Activated CD8-positive, alpha-beta memory T cell treated with anti-CD3 and anti-CD28 coated beads, Interleukin-2, amount 50 U/mL, for 24 hours (primary cell): Measurements from ENCODE around the gene CFHR3.
"Not testable (repeated sequence)": the region's sequence is repeated elsewhere in the genome, so short reads cannot be mapped to it uniquely, and the experiment has no call there.

Experiments
- DNase-seq: peaks from one replicate; pipeline ENCODE4 v3.0.0-alpha.2; 2020; ENCODE audit errors: extremely low read depth

CFHR3 gene

DNA sequence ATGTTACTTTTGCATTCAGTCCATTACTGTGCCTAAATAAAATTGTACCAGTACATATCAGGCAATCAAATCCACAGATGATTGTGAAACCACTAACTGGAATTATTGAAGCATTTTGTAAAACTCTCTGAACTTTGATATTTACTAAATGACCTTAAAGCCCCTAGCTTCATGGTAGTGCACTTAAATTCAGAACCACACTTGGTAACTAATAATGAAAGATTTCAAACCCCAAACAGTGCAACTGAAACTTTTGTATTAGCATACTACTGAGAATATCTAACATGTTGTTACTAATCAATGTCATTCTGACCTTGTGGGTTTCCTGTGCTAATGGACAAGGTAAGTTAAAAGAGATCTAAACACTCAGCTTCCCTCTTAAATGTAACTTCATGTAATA, at the start of gene CFHR3:
TSS of gene CFHR3 (plus strand) at position 238 of the 400 bp plus-strand sequence. CDS start at position 285, 47 bp downstream.
- DNase-seq, result no peak

DNA sequence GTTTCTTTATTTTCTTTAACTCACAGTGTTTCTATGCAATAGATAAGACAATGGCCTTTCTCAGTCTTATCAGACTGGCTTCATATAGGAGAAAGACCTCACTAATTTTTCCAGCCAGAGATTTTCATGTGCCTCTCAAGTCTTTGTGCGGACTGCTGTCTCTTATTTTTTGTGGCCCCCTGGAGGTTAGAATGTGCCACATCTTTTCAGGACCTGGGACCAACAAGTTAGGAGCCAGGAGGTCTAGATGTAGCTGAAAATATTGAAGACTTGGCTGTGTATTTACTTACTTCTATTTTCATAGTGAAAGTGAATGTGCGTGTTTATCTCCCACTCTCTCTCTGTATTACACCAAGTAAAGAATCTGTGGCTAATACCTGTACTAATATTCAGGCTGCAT, 42.1 kb upstream of the CFHR3 start:
- DNase-seq, result no peak

DNA sequence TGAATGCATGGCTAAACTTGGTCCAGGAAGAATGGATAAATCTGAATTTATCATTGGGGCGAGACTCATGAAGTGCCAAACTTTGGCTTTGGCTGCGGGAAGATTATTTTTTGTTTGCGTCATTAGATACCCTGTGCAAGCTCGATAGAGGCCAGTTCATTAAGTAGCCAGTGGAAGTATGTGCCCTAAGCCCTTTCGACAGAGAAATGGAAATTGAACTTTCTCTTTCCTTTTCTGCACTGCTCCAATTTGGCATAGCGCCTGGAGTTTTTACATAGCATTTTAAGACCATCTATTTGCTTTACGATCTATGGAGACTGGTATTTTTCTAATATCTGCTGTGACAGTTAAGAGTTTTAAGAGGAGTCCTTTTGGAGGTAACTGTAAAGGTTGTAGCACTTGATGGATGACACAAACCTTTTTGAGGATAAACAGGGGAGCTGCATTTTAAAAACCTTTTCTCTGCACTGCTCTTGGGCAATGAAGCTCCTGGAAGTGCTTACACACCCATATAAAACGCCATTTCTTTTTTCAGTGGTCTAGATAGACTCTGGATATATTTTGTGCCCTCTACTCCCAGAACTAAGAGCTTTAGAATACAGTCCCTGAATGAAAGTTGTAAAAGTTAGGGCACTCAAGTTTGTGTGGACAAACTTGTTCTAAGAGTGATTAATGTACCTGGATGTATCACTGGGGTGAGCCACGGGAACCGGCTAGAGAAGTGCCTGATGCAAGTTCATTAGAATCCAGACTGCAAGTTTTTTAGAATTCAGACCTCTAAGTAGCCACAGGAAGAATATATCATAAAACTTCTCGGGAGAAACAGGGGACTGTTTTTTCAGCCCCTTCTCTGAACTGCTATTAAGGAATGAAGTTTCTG, 41.3 kb upstream of the CFHR3 start:
- DNase-seq, result no peak

DNA sequence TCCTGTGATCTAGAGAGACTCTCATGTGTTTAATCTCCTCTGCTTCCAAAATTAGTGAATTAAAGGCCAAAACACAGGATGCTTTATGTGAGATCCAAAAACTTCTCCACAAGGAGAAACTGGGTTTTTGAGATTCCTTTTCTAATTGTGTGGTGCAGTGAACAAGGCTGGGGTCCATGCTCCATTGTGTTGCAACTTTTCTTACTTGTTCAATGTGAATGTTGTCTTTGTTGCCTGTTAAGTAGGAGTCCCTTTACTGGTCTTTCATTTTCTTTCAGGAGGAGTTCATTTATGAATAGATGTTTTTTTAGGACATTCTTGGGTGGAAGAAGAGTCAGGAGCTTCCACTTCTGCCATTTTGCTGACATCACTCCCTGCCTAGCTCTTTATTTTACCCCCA, 40.6 kb upstream of the CFHR3 start:
- no peak for DNase-seq

DNA sequence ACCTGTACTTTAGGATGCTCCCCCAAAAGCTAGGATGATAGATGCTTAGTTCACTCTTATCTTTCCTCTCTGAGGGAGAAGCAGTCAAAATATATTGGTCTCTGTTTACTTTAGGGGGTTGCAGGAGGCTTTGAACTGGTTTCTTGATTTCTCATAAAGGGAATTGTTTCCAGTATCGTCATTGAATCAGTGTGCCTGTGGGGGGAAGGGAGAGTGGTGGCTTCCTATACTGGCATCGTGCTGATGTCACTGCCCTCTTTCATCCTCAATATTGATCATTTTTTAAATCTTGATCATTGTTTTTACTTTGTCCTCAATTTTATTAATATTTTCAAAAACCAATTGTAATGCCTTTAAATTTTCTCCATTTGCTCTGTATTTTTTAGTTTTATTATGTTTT, 40.2 kb upstream of the CFHR3 start:
- DNase-seq, result no peak

DNA sequence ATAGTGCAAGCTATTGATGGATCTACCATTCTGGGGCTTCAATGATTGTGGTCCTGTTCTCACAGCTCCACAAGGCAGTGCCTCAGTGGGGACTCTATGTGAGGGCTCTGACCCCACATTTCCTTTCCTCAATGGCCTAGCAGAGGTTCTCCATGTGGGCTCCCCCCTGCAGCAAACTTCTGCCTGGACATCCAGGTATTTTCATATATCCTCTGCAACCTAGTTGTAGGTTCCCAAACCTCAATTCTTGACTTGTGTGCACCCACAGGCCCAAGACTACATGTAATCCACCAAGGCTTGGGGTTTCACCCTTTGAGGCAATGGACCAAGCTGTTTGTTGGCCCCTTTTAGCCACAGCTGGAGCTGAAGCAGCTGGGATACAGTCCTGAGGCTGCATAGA, 35.9 kb upstream of the CFHR3 start:
- DNase-seq, result no peak

DNA sequence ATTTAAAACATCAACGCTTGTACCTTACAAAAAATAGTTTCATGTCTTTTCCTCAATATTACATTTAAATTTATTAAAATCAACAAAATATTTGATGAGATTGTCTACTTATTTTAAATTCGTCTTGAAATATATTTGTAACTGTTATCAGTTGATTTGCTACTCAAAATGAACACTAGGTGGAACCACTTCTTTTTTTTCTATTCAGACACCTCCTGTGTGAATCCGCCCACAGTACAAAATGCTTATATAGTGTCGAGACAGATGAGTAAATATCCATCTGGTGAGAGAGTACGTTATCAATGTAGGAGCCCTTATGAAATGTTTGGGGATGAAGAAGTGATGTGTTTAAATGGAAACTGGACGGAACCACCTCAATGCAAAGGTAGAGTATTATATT, 31.4 kb upstream of the CFHR3 start:
- DNase-seq, result not testable (repeated sequence)

DNA sequence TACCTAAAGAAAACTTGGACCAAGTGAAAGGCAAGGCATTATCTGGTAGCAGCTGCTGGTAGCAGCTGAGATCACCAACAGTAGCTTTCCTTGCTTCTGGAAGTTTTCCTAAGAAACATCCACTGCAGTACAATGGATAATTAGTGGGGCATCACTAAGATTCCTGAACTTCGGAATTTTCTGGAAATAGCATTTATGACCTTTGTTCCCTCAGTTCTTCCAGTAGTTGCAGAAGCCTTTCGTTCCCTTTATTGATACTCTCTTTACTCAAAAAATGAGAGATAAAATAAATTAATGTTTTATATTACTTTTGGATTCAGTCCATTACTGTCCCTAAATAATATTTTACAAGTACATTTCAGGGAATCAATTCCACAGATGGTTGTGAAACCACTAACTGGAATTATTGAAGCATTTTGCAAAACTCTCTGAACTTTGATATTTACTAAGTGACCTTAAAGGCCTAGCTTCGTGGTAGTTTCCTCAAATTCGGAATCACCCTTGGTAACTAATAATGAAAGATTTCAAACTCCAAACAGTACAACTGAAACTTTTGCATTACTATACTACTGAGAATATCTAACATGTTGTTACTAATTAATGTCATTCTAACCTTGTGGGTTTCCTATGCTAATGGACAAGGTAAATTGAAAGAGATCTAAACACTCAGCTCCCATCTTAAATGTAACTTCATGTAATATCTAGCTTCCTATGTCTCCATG, 9.5 kb upstream of the CFHR3 start:
- DNase-seq, result not testable (repeated sequence)

DNA sequence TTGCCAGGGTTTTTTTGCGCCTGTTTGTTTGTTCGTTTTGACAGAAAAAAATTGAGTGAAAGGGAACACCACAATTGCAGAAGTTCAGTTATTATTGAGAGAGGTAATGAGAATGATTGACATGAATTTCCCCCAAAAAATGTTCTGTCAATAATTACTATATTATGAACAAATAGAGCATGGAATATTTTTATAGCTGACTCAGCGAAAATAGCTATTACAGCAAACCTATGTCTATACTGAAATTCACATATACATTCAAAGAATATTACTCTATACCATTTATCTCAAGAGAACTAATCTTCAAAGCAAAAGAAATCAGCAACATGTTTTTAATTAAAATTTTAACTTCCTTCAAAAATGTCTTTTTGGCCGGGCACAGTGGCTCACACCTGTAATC, 4.8 kb upstream of the CFHR3 start:
- DNase-seq, result not testable (repeated sequence)

DNA sequence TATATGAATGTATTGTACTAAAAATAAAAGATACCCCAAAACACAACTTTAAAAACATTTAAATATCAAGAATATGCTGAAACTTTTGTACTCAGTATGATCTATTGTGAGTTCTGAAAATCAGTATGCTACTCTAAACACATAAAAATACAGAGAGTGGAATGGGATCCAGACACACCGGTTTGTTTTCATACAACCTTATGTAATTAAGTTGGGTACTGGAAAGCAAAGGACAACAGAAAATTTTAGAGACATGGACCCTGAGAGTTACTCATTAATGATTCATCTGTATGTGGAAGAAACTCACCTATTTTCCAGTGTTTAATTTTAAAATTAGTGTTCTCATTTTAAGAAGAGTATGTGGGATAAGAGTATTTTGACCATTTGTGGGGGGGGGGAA, 927 bp upstream of the CFHR3 start:
- DNase-seq, result no peak

DNA sequence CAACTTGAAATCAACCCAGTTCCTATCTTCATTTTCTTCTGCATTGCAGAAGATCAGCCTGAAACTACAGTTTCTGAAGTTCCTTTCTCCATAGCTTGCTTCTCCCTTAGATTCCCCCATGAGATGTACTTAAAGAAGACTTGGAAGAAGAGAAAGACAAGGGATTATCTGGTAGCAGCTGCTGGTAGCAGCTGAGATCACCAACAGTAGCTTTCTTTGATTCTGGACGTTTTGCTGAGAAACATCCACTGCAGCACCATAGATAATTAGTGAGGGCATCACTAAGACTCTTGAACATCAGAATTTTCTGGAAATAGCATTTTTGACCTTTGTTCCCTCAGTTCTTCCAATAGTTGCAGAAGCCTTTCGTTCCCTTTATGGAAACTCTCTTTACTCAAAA, 465 bp upstream of the CFHR3 start:
- no peak for DNase-seq

DNA sequence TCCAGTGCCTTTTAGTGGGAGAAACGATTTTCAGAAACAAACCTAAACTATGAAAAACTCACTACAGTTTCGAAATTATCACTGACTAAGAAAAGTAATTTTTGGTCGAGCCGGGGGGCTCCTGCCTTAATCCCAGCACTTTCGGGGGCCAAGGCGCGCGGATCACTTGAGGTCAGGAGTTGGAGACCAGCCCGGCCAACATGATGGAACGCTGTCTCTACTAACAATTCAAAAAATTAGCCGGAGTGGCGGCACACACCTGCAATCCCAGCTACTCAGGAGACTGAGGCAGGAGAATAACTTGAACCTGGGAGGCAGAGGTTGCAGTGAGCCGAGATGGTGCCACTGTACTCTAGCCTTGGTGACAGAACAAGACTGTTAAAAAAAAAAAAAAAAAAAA, 3.0 kb downstream of the CFHR3 start:
- no peak for DNase-seq

DNA sequence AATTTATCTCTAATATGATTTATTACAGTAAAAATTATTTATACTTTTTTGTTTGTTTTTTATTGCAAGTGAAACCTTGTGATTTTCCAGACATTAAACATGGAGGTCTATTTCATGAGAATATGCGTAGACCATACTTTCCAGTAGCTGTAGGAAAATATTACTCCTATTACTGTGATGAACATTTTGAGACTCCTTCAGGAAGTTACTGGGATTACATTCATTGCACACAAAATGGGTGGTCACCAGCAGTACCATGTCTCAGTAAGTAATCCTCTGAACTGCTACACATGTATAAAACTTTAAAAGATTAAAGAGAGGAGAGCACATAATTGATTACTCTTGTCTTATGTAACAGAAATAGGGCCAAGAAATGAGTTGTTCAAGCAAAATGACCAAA, 4.5 kb downstream of the CFHR3 start:
- DNase-seq, result no peak

DNA sequence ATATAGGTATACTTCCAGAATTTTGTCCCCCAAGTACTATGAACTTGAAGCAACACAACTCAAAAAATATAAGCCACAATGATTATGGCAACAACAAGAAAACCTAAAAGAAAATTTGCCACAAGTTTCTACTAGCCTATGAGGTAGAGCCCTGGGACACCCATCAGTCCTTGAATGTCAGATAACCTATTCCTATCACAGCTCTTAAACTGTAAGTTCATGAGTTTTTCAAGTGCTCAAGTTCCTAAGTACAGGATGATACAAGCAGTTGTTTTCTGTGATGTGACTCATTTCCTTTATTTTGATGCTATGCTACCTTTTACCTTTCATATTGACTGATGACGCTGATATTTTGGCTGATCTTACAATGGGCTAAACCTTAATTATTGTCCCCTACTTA, 16.6 kb downstream of the CFHR3 start:
- not testable (repeated sequence) for DNase-seq

DNA sequence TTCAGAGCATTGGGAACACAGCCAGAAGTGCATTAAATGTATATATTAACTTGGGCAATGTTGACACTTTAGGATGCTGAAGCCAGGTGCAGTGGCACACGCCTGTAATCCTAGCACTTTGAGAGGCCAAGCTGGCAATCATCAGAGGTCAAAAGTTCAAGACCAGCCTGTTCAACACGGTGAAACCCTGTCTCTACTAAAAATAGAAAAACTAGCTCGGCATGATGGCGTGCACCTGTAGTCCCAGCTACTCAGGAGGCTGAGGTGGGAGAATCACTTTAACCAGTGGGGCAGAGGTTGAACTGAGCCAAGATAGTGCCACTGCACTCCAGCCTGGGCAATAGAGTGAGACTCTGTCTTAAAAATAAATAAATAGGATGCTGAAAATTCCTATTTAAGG, 19.5 kb downstream of the CFHR3 start:
- not testable (repeated sequence) for DNase-seq

DNA sequence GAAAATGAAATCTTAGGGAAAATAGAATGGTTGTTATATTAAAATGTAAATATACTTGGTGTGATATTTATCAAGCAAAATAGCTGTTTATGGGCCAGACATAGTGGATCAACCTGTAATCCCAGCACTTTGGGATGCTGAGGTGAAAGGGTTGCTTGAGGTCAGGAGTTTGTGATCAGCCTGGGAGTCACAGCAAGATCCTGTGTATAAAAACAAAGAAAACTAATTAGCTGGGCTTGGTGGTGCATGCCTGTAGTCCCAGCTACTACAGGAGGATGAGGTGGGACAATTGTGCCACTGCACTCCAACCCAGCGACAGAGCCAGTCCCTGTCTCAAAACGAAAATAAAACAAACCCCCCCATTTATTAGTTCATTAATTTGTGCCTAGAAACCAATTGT, 23.3 kb downstream of the CFHR3 start:
- no peak for DNase-seq

DNA sequence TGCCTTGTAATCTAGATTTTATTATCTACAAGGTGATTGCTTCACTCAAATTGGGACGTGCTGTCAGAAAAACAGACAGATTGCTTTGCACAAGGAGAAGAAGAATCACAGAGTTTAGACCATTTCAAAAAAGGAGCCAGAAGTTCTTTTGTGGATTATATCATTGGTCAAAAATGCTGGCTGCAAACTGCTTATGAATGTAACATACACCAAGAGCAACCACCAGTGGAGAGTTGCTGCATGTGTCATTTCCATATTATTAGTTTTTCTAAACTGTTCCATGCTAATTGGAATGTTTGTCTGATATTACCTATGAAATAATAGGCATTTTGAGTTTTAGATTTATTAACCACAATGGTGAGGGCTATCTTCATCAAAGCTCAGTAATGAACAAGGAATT, 27.3 kb downstream of the CFHR3 start:
- DNase-seq, result not testable (repeated sequence)

DNA sequence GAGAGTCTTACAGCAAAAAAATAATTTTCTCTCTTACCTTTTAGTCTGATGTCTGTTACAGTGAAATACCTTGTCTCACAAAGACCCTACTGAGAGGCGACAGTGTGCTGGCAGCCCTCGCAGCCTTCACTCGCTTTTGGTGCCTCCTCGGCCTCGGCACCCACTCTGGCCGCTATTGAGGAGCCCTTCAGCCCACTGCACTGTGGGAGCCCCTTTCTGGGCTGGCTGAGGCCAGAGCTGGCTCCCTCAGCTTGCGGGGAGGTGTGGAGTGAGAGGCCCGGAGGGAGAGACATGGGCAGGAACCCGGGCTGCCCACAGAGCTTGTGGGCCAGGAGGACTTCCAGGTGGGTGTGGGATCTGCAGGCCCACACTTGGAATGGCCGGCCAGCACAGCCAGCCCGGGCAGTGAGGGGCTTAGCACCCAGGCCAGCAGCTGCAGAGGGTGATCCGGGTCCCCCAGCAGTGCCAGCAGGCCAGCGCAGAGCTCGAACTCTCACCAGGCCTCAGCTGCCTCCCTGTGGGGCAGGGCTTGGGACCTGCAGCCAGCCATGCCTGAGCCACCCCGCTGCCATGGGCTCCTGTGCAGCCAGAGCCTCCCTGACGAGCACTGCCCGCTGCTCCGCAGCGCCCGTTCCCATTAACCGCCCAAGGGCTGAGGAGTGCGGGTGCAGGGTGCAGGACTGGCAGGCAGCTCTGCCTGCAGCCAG, 34.0 kb downstream of the CFHR3 start:
- DNase-seq, result no peak

DNA sequence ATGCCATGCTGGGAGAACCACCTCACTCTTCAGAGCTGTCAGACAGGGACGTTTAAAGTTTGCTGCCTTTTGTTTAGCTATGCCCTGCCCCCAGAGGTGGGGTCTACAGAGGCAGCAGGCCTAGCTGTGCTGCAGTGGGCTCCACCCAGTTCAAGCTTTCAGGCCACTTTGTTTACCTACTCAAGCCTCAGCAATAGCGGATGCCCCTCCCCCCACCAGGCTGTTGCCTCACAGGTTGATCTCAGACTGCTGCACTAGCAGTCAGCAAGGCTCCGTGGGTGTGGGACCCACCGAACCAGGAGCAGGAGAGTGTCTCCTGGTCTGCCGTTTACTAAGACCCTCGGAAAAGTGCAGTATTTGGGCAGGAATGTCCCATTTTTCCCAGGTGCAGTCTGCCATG, 42.8 kb downstream of the CFHR3 start:
- DNase-seq, result not testable (repeated sequence)

DNA sequence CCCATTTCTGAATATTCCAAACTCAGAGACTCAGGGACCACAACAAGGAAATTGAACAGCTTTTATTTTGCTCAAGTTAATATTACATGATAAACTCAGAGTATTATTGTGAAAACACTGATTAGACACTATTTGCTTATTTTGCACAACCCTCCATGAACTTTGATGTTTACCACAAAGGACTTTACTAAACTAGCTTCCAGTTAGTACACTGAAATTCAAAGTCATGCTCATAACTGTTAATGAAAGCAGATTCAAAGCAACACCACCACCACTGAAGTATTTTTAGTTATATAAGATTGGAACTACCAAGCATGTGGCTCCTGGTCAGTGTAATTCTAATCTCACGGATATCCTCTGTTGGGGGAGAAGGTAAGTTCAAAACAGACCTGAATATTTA, 44.9 kb downstream of the CFHR3 start, which contains the start of gene CFHR1:
TSS of gene CFHR1 (plus strand) at position 201 of the 400 bp plus-strand sequence. CDS start at position 315, 114 bp downstream.
- not testable (repeated sequence) for DNase-seq

DNA sequence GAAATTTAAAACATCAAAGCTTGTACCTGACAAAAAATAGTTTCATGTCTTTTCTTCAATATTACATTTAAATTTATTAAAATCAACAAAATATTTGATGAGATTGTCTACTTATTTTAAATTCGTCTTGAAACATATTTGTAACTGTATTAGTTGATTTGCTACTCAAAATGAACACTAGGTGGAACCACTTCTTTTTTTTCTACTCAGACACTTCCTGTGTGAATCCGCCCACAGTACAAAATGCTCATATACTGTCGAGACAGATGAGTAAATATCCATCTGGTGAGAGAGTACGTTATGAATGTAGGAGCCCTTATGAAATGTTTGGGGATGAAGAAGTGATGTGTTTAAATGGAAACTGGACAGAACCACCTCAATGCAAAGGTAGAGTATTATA, 53.2 kb downstream of the CFHR3 start:
- not testable (repeated sequence) for DNase-seq
